ENCODE data around the gene GRIK3. TPM values are rescaled to one million over a fixed set of nuclear protein-coding genes. Genes with fewer than 3 reads are reported as not detected.

The GRIK3 gene
- total RNA-seq, 1 donor from 2014 or later: 0.27 TPM

DNA sequence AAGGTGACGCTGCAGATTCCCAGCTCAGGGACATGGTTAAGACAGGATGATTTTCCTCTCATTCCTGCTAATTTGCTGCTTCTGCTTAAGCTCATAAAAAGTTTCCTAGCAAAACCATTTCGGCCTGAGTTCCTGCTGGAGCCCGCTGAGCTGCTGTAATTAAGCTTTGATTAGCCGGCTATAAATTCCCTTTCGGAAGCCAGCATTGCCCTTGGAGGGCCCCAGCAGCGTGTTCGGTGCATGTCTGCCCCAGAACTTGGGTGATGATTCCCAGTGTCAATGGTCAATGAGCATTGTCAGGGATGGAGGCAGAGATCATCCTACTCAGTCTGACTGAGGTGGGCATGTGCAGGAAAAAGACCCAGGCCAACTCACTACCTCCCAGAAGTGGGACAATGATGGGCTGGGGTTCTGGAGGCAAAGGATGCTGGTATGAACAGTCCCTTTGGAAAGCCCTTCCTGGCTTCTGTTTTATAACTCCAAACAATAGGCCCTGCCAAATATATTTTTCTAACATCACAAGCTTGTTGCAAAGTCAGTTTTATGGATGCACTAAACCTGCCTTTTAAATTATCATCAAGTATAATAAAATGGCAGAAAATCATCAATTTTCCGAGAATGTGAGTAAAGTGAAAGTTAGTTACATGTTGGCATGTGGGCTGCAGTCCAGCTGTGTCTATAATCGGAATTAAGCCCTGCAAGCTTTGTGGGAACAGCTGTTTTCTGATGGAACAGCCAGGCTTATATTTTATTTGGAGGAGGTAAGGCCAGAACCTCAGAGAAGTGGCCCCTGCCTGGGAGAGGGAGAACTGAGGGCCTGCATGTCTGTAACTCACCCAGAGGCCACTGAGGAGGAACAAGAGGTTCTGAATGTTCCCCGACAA, 257.1 kb downstream of the GRIK3 start:
- intact Hi-C loops (cut with DNase I): no loop called here
- no peak overlapping the region for H3K27ac ChIP-seq
- no peaks in the 10 kb centered on the region for H3K36me3 ChIP-seq
- H3K27me3 ChIP-seq (ENCODE audit: low read depth): peaks cover 18% of the 10 kb centered on the region
- no peaks in the 10 kb centered on the region for H3K9me3 ChIP-seq
- DNase-seq (no peak), ATAC-seq (no peak)
- H3K4me3 ChIP-seq: no peak overlapping the region
- no peaks in the 10 kb centered on the region for H3K4me1 ChIP-seq
- TF ChIP-seq, protein P1, sequence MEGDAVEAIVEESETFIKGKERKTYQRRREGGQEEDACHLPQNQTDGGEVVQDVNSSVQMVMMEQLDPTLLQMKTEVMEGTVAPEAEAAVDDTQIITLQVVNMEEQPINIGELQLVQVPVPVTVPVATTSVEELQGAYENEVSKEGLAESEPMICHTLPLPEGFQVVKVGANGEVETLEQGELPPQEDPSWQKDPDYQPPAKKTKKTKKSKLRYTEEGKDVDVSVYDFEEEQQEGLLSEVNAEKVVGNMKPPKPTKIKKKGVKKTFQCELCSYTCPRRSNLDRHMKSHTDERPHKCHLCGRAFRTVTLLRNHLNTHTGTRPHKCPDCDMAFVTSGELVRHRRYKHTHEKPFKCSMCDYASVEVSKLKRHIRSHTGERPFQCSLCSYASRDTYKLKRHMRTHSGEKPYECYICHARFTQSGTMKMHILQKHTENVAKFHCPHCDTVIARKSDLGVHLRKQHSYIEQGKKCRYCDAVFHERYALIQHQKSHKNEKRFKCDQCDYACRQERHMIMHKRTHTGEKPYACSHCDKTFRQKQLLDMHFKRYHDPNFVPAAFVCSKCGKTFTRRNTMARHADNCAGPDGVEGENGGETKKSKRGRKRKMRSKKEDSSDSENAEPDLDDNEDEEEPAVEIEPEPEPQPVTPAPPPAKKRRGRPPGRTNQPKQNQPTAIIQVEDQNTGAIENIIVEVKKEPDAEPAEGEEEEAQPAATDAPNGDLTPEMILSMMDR (IDR thresholded peaks at IDR 0.05): no peak

DNA sequence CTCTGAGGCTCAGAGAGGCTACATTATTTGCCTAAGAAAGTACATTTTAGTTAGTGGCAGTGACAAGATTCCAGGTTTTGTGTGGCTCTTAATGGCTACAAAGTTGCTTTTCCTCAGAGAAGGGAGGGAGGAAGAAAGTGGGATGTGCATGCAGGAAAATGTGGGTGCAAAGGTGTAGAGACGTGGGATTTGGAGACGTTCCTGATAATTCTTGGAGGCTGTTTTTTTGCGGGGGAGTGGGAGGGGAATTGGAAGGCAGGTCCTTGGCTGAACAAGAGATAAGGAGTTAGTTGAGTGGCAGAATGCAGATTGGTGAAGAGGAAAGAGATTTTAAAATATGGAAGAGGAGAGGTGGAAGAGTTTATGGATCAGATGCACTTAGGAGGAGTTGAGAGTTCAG, 258.1 kb downstream of the GRIK3 start:
- Histone ChIP-seq H3K36me3 (no peaks in the 10 kb centered on the region), H3K4me3 (no peak overlapping the region), H3K4me1 (no peaks in the 10 kb centered on the region), H3K27ac (no peak overlapping the region), H3K27me3 (ENCODE audit: low read depth) (peaks cover 28% of the 10 kb centered on the region), H3K9me3 (no peaks in the 10 kb centered on the region)
- intact Hi-C loops (cut with DNase I): no loop called here
- ATAC-seq: no peak
- TF ChIP-seq, protein P1 (IDR thresholded peaks at IDR 0.05): no peak
- DNase-seq: no peak

DNA sequence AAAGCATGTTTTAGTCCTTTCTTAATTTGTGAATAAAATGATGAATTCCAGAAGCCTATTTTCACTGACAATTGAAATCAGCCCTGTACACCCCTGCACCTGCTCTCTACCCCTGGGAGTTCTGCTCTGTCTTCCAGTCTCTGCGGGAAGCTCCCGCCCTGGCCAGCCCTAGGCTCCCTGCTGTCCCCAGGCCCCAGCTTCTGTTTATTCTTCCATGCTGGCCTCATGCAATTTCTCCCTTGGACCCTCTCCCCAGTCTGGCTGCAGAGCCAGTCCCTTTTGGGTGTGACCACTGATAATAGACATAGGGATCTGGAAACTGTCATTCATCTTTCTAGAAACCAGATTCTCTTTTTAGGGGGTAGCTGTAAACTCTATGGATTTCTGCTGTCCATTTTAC, 258.6 kb downstream of the GRIK3 start:
- peaks cover 28% of the 10 kb centered on the region for H3K27me3 ChIP-seq (ENCODE audit: low read depth)
- H3K4me3 ChIP-seq: no peak overlapping the region
- H3K27ac ChIP-seq: no peak overlapping the region
- no peaks in the 10 kb centered on the region for H3K9me3 ChIP-seq
- ATAC-seq (no peak), DNase-seq (no peak)
- TF ChIP-seq, protein P1 (IDR thresholded peaks at IDR 0.05): no peak
- no peaks in the 10 kb centered on the region for H3K36me3 ChIP-seq
- intact Hi-C loops (cut with DNase I): no loop called here
- no peaks in the 10 kb centered on the region for H3K4me1 ChIP-seq

- Histone ChIP-seq H3K27me3 (ENCODE audit: low read depth) (peaks cover 37% of the 10 kb centered on the region), H3K27ac (no peak overlapping the region), H3K9me3 (no peaks in the 10 kb centered on the region), H3K4me3 (no peak overlapping the region), H3K36me3 (no peaks in the 10 kb centered on the region), H3K4me1 (no peaks in the 10 kb centered on the region)
- intact Hi-C loops (cut with DNase I): no loop called here
- no peak for ATAC-seq
- no peak for DNase-seq
- TF ChIP-seq, protein P1 (IDR thresholded peaks at IDR 0.05): no peak
Measured at GRCh38 chr1:36773827-36774541, 260.3 kb downstream of the GRIK3 start.

DNA sequence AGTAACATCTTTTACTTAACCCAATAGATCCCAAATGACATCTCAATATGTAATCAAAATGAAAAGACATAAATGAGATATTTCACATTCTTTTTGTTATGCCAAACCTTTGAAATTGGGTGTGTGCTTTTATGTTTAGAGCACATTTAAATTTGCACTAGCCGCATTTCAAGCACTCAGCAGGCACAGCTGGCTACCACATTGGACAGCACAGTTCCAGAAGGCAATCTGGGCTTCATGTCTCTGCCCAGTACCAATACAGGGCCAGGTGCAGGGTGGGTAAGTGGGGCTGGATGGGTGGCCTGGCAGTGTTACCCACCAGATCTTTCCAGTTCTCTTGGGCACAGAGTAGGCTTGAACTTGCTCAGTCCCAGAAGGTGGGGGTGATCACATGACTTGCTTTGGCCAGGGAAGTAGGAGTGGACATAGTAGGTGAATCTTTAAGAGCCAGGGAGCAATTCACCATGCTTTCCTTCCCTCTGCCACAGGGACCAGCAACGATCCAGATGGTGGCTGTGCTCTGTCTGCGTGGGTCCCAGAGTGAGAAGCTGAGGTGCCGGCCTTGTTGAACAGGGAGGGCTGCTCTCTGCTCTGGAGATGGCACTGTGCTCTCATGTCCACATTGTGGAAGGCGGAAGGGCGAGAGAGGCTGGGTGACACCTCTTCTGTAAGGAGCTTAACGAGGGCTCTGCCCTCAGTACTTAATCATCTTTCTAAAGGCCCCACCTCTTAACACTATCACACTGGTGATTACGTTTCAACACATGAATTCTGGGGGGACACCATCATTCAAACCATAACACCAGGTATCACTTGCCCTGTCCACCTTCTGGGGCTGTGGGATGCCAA, 261.4 kb downstream of the GRIK3 start:
- Histone ChIP-seq H3K27ac (no peak overlapping the region), H3K4me1 (no peaks in the 10 kb centered on the region), H3K36me3 (no peaks in the 10 kb centered on the region), H3K4me3 (no peak overlapping the region), H3K9me3 (no peaks in the 10 kb centered on the region), H3K27me3 (ENCODE audit: low read depth) (peaks cover 39% of the 10 kb centered on the region)
- DNase-seq (no peak), ATAC-seq (no peak)
- intact Hi-C loops (cut with DNase I): no loop called here
- TF ChIP-seq, protein P1 (IDR thresholded peaks at IDR 0.05): no peak

Measured in lower lobe of right lung (tissue), 2 donors.